ENCODE data around the gene NPM3.
A peak's percentile ranks its signal among the peaks of the same experiment; 100 is the strongest.

NPM3 gene

DNA sequence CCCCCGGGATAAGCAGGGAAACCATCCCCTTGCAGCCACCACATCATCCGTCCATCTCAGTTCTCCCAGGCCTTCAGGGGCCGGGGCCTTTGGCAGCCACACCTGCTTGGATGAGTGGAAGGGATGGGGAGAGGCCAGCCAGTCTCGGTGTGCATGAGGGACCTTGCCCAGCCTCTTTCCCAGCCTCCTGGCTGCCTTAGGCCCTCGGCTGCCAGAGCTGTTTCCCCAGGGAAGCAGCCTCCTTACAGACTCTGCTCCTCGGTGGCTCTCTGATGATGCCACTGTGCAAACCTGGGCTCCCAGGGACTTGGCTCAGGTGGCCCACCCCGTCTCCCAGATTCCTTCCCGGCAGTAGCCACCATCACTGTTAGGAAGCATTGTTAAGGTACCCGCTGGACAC is 22.0 kb downstream of the NPM3 start:
- TF ChIP-seq, protein P1, sequence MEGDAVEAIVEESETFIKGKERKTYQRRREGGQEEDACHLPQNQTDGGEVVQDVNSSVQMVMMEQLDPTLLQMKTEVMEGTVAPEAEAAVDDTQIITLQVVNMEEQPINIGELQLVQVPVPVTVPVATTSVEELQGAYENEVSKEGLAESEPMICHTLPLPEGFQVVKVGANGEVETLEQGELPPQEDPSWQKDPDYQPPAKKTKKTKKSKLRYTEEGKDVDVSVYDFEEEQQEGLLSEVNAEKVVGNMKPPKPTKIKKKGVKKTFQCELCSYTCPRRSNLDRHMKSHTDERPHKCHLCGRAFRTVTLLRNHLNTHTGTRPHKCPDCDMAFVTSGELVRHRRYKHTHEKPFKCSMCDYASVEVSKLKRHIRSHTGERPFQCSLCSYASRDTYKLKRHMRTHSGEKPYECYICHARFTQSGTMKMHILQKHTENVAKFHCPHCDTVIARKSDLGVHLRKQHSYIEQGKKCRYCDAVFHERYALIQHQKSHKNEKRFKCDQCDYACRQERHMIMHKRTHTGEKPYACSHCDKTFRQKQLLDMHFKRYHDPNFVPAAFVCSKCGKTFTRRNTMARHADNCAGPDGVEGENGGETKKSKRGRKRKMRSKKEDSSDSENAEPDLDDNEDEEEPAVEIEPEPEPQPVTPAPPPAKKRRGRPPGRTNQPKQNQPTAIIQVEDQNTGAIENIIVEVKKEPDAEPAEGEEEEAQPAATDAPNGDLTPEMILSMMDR (conservative IDR thresholded peaks at IDR 0.05; ENCODE audit: low read depth, low read length), result no peak
- no peak for DNase-seq (ENCODE audit: low read depth)
- no peak overlapping the region for H3K4me3 ChIP-seq (ENCODE audit: low read length)

DNA sequence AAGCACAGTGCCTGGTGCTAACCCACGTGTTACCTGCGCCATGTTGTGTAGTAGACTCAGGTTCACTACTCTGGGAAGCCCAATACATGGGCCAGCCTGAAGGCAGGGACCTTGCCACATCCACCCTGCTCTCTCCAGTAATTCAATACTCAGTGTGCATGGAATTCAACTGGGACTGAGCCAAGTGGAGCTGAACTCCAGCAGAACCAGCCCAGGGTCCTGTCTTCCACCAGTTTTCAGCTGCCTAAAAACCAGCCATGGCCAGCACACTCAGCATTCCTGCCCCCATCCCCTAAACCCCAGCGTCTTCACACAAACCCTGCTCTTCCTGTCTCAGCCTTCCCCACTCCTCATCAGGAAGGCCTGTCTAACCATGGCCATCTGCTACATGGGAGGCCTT is 22.7 kb downstream of the NPM3 start:
- TF ChIP-seq, protein P1 (conservative IDR thresholded peaks at IDR 0.05; ENCODE audit: low read depth, low read length), result no peak

DNA sequence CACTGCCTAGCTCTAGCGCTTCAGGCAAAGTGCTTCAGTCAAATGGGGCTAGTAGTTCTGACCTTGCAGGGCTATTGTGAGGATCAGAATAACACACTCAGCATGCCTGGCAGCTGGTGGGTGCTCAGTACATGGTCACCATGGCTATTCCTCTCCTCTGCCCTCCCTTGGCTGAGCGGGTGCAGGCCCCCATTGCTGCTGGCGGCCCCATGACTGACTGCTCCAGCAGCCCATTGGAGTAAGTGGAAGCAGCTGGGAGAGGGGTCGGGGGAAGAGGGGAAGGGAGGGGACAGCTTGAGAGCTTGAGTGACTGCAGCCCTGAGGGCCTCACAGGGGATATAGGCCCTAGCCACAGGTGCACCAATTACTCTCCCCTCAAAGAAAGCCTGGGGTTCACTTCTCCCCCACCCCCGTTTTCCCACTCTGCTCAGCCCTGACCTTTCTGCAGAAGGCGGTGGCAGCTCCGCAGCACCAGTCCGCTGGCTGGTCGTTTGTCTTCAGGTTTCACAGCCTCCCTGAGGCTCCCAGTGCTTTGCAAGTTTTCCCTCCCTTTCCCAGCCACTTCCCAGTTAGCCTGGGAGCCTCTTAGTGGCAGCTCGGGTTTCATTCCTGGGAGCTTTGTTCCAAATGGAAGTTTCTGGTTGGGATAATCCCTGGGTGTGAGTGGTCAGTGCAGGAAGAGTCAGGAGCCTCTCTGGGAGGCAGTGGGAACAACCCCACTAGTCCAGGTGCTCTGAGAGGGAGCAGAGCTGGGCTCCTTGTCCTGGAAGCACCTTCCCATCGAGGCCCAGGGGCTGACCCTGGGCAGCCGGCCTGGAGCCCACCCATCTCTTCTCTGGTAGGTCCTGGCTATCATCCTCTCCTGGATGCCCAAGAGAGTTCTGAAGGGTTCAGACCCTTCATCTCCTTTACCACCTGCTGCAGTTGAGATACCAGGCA is 23.7 kb downstream of the NPM3 start:
- TF ChIP-seq, protein P1 (conservative IDR thresholded peaks at IDR 0.05; ENCODE audit: low read depth, low read length), result no peak
- no peak overlapping the region for H3K4me3 ChIP-seq (ENCODE audit: low read length)
- DNase-seq (ENCODE audit: low read depth), result no peak

More for the DNA sequence above, 22.7 kb downstream of the NPM3 start:
- H3K4me3 ChIP-seq (ENCODE audit: low read length), result no peak overlapping the region
- no peak for DNase-seq (ENCODE audit: low read depth)

DNA sequence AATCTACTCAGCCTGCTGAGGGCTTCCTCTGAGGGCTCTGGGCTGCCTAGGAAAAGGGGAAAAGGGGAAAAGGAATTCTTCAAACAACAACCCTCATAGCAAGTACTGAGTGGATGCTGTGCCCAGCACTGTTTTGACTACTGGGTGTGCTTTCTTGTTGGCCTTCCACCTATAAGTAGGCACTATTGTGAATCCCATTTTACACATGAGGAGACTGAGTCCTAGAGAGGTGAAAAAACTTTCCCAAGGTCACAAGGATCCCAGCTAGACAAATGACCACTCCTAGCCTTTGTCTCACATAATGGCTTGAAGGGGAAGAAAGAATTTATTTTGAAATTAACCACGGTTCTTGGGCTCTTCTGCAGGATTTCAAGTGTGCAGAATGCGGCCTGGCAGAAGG is 24.4 kb downstream of the NPM3 start:
- TF ChIP-seq, protein P1 (conservative IDR thresholded peaks at IDR 0.05; ENCODE audit: low read depth, low read length), result no peak
- no peak overlapping the region for H3K4me3 ChIP-seq (ENCODE audit: low read length)
- no peak for DNase-seq (ENCODE audit: low read depth)

DNA sequence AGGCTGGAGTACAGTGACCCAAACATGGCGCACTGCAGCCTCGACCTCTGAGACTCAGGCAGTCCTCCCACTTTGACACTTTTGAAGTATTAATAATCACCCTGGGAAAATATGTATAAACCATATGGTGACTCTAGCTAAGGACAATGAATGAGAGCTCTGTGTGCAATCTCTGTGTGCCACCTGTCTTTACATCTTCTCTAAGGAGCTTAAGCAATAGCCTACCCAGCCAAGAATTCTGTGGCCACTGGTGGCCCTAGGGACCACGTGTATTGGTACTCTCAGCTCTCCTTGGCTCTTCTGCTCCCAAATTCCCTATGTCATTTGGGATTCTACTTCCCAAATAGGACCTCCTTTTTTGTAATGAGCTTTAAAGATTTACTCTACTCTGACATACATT is 31.0 kb downstream of the NPM3 start:
- no peak overlapping the region for H3K4me3 ChIP-seq (ENCODE audit: low read length)
- DNase-seq (ENCODE audit: low read depth), result no peak
- TF ChIP-seq, protein P1 (conservative IDR thresholded peaks at IDR 0.05; ENCODE audit: low read depth, low read length), result no peak

DNA sequence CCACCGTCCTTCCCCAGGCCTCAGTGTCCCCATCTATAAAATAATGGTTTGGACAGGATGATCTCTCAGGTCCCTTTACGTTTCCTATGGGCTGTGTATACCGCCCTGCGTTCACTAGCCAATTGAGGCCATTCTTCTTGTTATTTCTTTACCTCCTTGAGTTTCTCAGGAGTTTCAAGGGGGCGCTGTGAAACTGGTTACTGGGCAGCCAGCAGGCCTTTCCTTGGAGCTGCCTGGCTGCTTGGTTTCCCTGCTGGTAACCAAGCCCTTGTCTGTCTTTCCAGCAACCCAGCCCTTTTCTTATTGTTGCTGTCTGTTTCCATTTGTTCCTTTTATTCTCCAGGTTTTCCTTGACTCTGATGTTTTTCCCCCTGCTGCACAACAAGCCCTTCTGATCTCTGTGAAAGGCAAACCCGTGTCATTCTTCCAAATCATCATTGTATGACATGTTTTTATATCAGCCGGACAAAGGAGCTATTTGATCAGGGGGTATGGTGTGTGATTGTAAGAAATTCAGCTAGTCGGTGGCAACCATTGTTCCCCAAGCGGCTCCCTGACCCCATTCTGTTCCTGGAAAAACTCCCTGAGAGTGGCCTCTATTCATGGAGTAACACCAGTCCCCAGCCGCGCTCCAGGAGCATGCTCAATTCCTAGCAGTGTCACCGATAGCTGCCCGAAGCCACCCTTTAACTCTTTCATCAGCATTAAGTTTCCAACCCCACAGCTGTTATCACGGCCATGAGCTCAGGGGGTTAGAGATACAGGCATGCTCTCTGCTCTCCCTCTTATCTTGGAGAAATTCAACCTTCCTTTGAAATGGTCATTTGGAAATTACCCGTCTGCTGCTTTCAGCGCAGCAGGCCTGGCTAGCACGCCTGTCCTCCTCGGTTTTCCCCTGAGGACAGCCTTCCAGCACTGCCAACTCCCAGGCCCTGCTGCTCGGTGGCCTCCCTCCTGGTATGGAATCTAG is 33.9 kb downstream of the NPM3 start:
- no peak for DNase-seq (ENCODE audit: low read depth)
- H3K4me3 ChIP-seq (ENCODE audit: low read length), result no peak overlapping the region
- TF ChIP-seq, protein P1 (conservative IDR thresholded peaks at IDR 0.05; ENCODE audit: low read depth, low read length), result peak; percentile 24

Measured in retinal pigment epithelial cell (primary cell).